ENCODE data around the gene RHBDF2. TPM values are rescaled to one million over a fixed set of nuclear protein-coding genes. Genes with fewer than 3 reads are reported as not detected.

Gene RHBDF2
- polyA plus RNA-seq, 3 donors: 14.1 to 20.8 (median 19.8) TPM

- no peak overlapping the region for H3K27ac ChIP-seq (ENCODE audit: low read depth, low read length)
- 84 to 90% (median 84%) methylated on average over 18 of the region's 18 CpGs for WGBS, 3 donors
Measured at GRCh38 chr17:76473541-76473985, 27.7 kb downstream of the RHBDF2 start.

- WGBS, 3 donors: 94 to 95% (median 95%) methylated on average over 10 to 11 of the region's 11 CpGs
- H3K27ac ChIP-seq (ENCODE audit: low read depth, low read length): no peak overlapping the region
Measured at GRCh38 chr17:76472726-76473125, 28.5 kb downstream of the RHBDF2 start.

GRCh38 chr17:76472258-76472645 is 29.0 kb downstream of the RHBDF2 start:
- no peak overlapping the region for H3K27ac ChIP-seq (ENCODE audit: low read depth, low read length)
- 90 to 94% (median 94%) methylated on average over 15 of the region's 15 CpGs for WGBS, 3 donors

- WGBS, 3 donors: 91 to 93% (median 93%) methylated on average over 35 of the region's 35 CpGs
Measured at GRCh38 chr17:76471498-76472257, 29.5 kb downstream of the RHBDF2 start.

GRCh38 chr17:76469991-76470739 is 31.1 kb downstream of the RHBDF2 start:
- H3K27ac ChIP-seq (ENCODE audit: low read depth, low read length): no peak overlapping the region
- 85 to 90% (median 89%) methylated on average over 12 to 13 of the region's 13 CpGs for WGBS, 3 donors

More at GRCh38 chr17:76471498-76472257, 29.5 kb downstream of the RHBDF2 start:
- H3K27ac ChIP-seq (ENCODE audit: low read depth, low read length): no peak overlapping the region

GRCh38 chr17:76469076-76469990 is 31.9 kb downstream of the RHBDF2 start:
- WGBS, 3 donors: 92 to 94% (median 93%) methylated on average over 38 of the region's 38 CpGs
- no peak overlapping the region for H3K27ac ChIP-seq (ENCODE audit: low read depth, low read length)

GRCh38 chr17:76468634-76469010 is 32.6 kb downstream of the RHBDF2 start:
- H3K27ac ChIP-seq (ENCODE audit: low read depth, low read length): no peak overlapping the region
- 89 to 94% (median 89%) methylated on average over 14 of the region's 14 CpGs for WGBS, 3 donors

- no peak overlapping the region for H3K27ac ChIP-seq (ENCODE audit: low read depth, low read length)
- WGBS, 3 donors: 72 to 81% (median 79%) methylated on average over 8 of the region's 8 CpGs
Measured at GRCh38 chr17:76467809-76468633, 33.2 kb downstream of the RHBDF2 start.

- WGBS, 3 donors: 73 to 82% (median 78%) methylated on average over 11 of the region's 11 CpGs
Measured at GRCh38 chr17:76467366-76467765, 33.9 kb downstream of the RHBDF2 start, which contains the start of gene AANAT. TSS of gene AANAT (plus strand) at chr17:76467603. CDS start at chr17:76468747, 1,144 bp downstream.

GRCh38 chr17:76466775-76467130 is 34.5 kb downstream of the RHBDF2 start:
- WGBS, 3 donors: 84 to 89% (median 84%) methylated on average over 6 of the region's 6 CpGs
- H3K27ac ChIP-seq (ENCODE audit: low read depth, low read length): no peak overlapping the region

More at GRCh38 chr17:76467366-76467765, 33.9 kb downstream of the RHBDF2 start, which contains the start of gene AANAT:
- no peak within 1 kb of the TSS for H3K27ac ChIP-seq (ENCODE audit: low read depth, low read length)

- WGBS, 3 donors: 75 to 81% (median 80%) methylated on average over 24 of the region's 24 CpGs
Measured at GRCh38 chr17:76462556-76463290, 38.5 kb downstream of the RHBDF2 start.

GRCh38 chr17:76461765-76462555 is 39.3 kb downstream of the RHBDF2 start:
- 81 to 84% (median 81%) methylated on average over 11 of the region's 11 CpGs for WGBS, 3 donors
- no peak overlapping the region for H3K27ac ChIP-seq (ENCODE audit: low read depth, low read length)

More at GRCh38 chr17:76462556-76463290, 38.5 kb downstream of the RHBDF2 start:
- no peak overlapping the region for H3K27ac ChIP-seq (ENCODE audit: low read depth, low read length)

- H3K27ac ChIP-seq (ENCODE audit: low read depth, low read length): no peak overlapping the region
- 81 to 84% (median 81%) methylated on average over 4 of the region's 4 CpGs for WGBS, 3 donors
Measured at GRCh38 chr17:76459674-76460073, 41.5 kb downstream of the RHBDF2 start.

- 30 to 63% (median 58%) methylated on average over 9 of the region's 9 CpGs for WGBS, 3 donors
- no peak overlapping the region for H3K27ac ChIP-seq (ENCODE audit: low read depth, low read length)
Measured at GRCh38 chr17:76458580-76459490, 42.4 kb downstream of the RHBDF2 start.

GRCh38 chr17:76453431-76453743 is 47.8 kb downstream of the RHBDF2 start:
- H3K27ac ChIP-seq (ENCODE audit: low read depth, low read length): no peak overlapping the region
- 26 to 33% (median 26%) methylated on average over 6 of the region's 6 CpGs for WGBS, 3 donors
